Measurements from ENCODE around the gene PCYT2. TPM values are rescaled to one million over a fixed set of nuclear protein-coding genes. Genes with fewer than 3 reads are reported as not detected.

The PCYT2 gene
- total RNA-seq, 1 experiment from 2014 or later, result 51.5 TPM

GRCh38 chr17:81888105-81888987 lies 22.9 kb downstream of the PCYT2 start:
- RAD21 ChIA-PET (ENCODE audit: low non-redundant PET in 1 of 2, low total read pairs in 2 of 2, uncharacterized antibody in 2 of 2, unreplicated experiment in 2 of 2), result no interaction called here
- Histone ChIP-seq H3K4me2 (ENCODE audit: low read length) (no peak overlapping the region), H3K79me2 (ENCODE audit: insufficient read depth, low read length) (peaks cover 93% of the 10 kb centered on the region), H3K27ac (ENCODE audit: low read depth, low read length) (peak overlapping the region; percentile 97; the same call in 1 of the 2 replicates), H3K4me3 (replicated peaks in 1 of 2; ENCODE audit: low read depth in 1 of 2, low read length in 2 of 2) (no peak overlapping the region), H3K4me1 (ENCODE audit: control insufficient read depth in 1 of 2, insufficient read depth in 2 of 2, low read length in 2 of 2) (peaks cover 15 to 34% of the 10 kb centered on the region in 2 experiments), H3K9ac (ENCODE audit: low read length) (no peak overlapping the region), H3K36me3 (ENCODE audit: control insufficient read depth in 1 of 2, insufficient read depth in 2 of 2, low read length in 2 of 2) (peaks cover 40 to 71% of the 10 kb centered on the region in 2 experiments), H4K20me1 (ENCODE audit: insufficient read depth) (peaks cover 7% of the 10 kb centered on the region; the same call in 1 of the 2 replicates), H2AFZ (ENCODE audit: low read depth, low read length, poor library complexity, severe bottlenecking) (no peak overlapping the region), H3K9me3 (ENCODE audit: control insufficient read depth in 1 of 2, insufficient read depth in 1 of 2, low read depth in 1 of 2, low read length in 2 of 2) (no peaks in the 10 kb centered on the region), H3K9me2 (ENCODE audit: insufficient read depth) (no peaks in the 10 kb centered on the region), H3K27me3 (ENCODE audit: insufficient read depth, low read length) (no peaks in the 10 kb centered on the region)
- ATAC-seq, result no peak
- CTCF ChIA-PET, result no interaction called here
- POLR2A ChIA-PET, result no interaction called here
- no peak for DNase-seq (ENCODE audit: low read depth, low spot score)
- TF ChIP-seq CTCF (IDR thresholded peaks at IDR 0.05 in 2 of 3, conservative IDR thresholded peaks at IDR 0.05 in 1 of 3; ENCODE audit: borderline replicate concordance in 1 of 3, insufficient read depth in 1 of 3, low read depth in 2 of 3, low read length in 2 of 3) (no peak), SP1 (IDR thresholded peaks at IDR 0.05; ENCODE audit: low read depth) (no peak), POLR2AphosphoS5 (IDR thresholded peaks at IDR 0.05; ENCODE audit: low read depth, low read length) (no peak), REST (IDR thresholded peaks at IDR 0.05; ENCODE audit: low read depth) (no peak)
- intact Hi-C loops (cut with micrococcal nuclease), result no loop called here
- BruUV-seq (replicated peaks), result no TSS peak
